Measurements from ENCODE around the gene ACAT1.
"Not testable (repeated sequence)": the region's sequence is repeated elsewhere in the genome, so short reads cannot be mapped to it uniquely, and the experiment has no call there.

ACAT1 gene

GRCh38 chr11:108148556-108148955 lies 27.2 kb downstream of the ACAT1 start:
- no peak for DNase-seq

- DNase-seq, result no peak
Observed at GRCh38 chr11:108154591-108154990, 33.2 kb downstream of the ACAT1 start.

GRCh38 chr11:108160970-108161566 lies 39.7 kb downstream of the ACAT1 start:
- DNase-seq, result no peak

- not testable (repeated sequence) for DNase-seq
Observed at GRCh38 chr11:108162878-108163277, 41.5 kb downstream of the ACAT1 start.

- DNase-seq, result no peak
Observed at GRCh38 chr11:108167624-108168023, 46.3 kb downstream of the ACAT1 start.

- no peak for DNase-seq
Observed at GRCh38 chr11:108170184-108170583, 48.8 kb downstream of the ACAT1 start.

GRCh38 chr11:108177570-108177969 lies 56.2 kb downstream of the ACAT1 start:
- no peak for DNase-seq

GRCh38 chr11:108193725-108194124 lies 72.4 kb downstream of the ACAT1 start:
- DNase-seq, result no peak

GRCh38 chr11:108196901-108197300 lies 75.5 kb downstream of the ACAT1 start:
- DNase-seq, result no peak

Measured in 8988T (cell line).